Esophagus muscularis mucosa (tissue), 3 donors: ENCODE data around the gene RNF157.

ENCODE experiments used
- CTCF ChIP-seq, 3 experiments: fragments of 200-600 bp in 2 of 3; fragments of 450-650 bp in 1 of 3; sonication (generic) in 2 of 3; IDR thresholded peaks; one replicate each; pipeline ENCODE4 v1.5.1; 2017 to 2019; ENCODE audit warnings: antibody characterized with exemption in 3 of 3, mild to moderate bottlenecking in 2 of 3, moderate library complexity in 1 of 3
- POLR2A ChIP-seq: fragments of 450-650 bp; IDR thresholded peaks from one replicate; pipeline ENCODE4 v1.6.1; 2017; ENCODE audit warnings: antibody characterized with exemption, moderate library complexity, mild to moderate bottlenecking, low read depth
- POLR2AphosphoS5 ChIP-seq, 2 donors: sonication (generic); formaldehyde crosslinking; IDR thresholded peaks; one replicate each; pipeline ENCODE4 v1.6.1; 2017; ENCODE audit warnings: antibody characterized with exemption in 2 of 2

GRCh38 chr17:76278268-76278908, 38.1 kb upstream of the RNF157 start:
- TF ChIP-seq CTCF (IDR thresholded peaks at IDR 0.05) (no peak), POLR2AphosphoS5 (IDR thresholded peaks at IDR 0.05) (no peak), POLR2A (no peak)
